HG03432 (cell line): ENCODE results near the gene CLDN3.
A peak's percentile ranks its signal among the peaks of the same experiment; 100 is the strongest.
"Not testable (repeated sequence)": the region's sequence is repeated elsewhere in the genome, so short reads cannot be mapped to it uniquely, and the experiment has no call there.

ENCODE experiments used
- ATAC-seq: cut with Tn5 transposase; IDR thresholded peaks from one replicate; pipeline ENCODE4 v1.9.1; 2021; ENCODE audit warnings: mild to moderate bottlenecking, moderate library complexity; ENCODE audit not compliant: unreplicated experiment

CLDN3 gene

GRCh38 chr7:73738220-73738611 is 31.9 kb downstream of the CLDN3 start:
- ATAC-seq: no peak

GRCh38 chr7:73737491-73738219 is 32.4 kb downstream of the CLDN3 start:
- no peak for ATAC-seq

DNA sequence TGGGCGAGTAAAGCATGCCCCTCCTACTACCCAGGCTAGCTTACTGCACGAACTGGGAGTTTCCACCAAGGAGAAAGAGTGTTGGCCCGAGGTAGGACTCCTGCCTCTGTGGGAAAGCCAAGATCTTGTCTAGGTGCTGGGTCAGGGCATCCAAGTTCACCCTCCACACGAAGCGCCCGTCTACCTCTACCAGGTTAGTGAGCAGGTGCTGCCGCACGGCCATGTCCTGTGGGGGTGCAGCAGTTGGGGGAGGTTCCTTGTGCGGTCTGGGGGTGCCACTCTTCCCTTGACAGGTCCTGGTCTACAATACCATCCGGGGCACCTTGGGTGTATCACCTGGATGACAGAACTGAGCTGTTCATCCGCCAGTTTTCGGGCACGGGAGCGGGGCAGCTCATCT is 33.2 kb downstream of the CLDN3 start:
- ATAC-seq: no peak

DNA sequence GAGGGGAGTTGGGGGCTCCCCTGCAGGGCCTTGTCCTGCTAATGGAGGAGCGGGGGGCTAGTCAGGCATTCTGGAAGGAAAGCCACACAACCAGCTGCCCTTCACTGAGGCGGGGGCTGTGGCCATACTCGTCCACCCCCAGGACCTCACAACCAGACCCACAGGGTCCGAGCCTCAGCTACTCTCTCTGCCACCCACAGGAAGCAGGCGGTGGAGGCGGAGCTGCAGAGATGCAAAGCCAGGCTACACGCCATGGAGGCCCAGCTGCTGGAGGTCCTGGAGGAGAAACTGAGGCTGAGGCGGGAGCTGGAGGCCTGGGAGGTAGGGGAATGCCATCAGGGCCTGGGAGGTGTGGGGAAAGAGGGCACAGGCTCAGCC is 34.6 kb downstream of the CLDN3 start:
- no peak for ATAC-seq

DNA sequence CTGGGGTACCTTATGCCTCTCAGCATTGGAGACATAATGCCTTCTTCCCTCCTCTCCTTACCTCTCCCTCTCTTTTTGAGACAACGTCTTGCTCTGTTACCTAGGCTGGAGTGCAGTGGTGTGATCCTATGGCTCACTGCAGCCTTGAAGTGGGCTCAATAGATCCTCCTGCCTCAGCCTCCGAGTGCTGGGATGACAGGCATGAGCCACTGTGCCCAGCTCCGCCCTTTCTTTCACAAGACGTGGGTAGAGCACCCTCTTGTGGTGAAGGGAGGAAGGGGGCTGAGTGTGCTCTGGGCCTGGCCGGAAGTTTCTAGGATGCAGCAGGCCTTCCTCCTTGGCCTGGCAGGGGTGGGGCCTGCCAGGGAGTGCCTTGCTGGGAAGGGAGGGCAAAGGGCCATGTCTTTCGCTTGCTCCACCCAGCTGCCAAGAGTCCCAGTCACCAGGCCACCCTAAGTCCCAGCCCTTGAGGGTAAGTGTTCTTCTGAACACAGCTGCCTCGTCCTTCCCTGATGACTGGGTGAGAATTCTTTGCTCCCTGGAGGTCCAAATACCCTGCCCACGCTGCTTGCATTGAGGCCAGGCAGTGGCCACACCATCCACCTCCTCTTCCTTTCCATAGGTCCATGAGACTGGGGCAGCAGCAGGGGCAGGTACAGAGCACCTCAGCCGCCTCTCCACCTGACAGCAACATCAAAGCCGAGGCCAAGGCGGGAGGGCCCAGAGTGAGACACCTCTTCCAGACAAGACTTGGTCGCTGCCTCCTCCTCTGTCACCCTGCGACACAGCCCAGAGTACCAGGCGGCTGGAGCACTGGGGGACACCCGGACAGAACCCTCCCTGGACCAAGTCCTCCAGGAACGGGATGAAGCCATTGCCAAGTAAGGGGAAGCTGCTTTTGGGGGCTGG is 35.2 kb downstream of the CLDN3 start:
- ATAC-seq: no peak

GRCh38 chr7:73732397-73732796 is 37.7 kb downstream of the CLDN3 start:
- no peak for ATAC-seq

DNA sequence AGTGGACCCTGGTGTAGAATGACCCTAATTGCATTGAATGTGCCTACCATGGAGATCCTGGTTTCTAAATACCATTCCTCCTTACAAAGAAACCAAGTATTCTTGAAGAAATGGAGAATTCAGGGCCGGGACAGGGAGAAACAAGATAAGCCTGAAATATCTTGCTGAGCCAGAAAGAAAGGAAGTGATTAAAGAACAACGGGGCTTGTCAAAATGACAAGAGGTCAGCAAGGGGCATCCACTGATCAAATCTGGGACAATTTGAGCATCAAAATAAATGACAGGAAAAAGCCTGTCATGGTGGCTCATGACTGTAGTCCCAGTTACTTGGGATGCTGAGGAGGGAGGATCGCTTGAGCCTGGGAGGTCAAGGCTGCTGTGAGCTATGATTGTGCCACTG is 39.6 kb downstream of the CLDN3 start:
- ATAC-seq: no peak

DNA sequence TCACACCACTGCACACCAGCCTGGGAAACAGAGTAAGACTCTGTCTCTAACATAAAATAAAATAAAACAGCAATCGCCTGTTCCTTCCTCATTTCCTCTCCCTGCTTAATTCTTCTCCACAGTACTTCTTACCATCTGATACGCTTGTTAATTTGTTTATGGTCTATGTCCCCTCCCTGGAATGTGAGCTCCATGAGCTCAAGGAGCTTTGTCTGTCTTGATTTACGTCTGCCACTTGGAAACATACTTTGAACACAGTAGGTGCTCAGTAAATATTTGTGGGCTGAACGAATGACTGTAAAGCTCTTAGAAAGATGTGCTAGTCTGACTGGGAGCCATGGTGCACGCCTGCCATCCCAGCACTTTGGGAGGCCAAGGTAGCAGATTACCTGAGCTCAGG is 41.5 kb downstream of the CLDN3 start:
- ATAC-seq: no peak

GRCh38 chr7:73727952-73728351 is 42.1 kb downstream of the CLDN3 start:
- ATAC-seq: no peak

DNA sequence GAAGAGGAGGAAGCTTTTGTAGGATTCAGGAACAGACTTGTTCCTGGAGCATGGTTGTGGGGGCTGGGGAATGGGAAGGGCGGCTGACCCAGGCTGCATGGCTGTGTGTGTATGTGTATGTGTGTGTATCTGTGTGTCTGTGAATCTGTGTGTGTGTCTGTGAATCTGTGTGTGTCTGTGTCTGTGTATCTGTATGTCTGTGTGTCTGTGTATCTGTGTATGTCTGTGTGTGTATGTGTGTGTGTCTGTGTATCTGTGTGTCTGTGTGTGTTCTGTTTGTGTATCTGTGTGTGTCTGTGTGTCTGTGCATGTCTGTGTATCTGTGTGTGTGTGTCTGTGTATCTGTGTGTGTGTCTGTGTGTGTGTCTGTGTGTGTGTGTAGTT is 44.0 kb downstream of the CLDN3 start:
- ATAC-seq: peak; percentile 10

DNA sequence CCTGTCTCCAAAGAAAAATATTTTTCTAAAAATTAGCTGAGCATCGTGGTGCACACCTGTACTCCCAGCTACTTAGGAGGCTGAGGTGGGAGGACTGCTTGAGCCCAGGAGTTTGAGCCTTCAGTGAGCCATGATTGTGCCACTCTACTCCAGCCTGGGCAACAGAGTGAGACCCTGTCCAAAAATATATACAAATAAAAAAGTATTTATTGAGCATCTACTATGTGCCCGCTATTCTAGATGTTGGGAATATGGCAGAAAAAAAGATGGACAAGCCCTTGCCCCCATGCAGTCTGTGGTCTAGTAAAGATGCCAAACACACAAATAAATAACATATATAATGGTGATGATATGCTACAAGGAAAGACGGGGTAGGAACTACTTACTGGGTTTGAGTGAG is 46.3 kb downstream of the CLDN3 start:
- no peak for ATAC-seq

DNA sequence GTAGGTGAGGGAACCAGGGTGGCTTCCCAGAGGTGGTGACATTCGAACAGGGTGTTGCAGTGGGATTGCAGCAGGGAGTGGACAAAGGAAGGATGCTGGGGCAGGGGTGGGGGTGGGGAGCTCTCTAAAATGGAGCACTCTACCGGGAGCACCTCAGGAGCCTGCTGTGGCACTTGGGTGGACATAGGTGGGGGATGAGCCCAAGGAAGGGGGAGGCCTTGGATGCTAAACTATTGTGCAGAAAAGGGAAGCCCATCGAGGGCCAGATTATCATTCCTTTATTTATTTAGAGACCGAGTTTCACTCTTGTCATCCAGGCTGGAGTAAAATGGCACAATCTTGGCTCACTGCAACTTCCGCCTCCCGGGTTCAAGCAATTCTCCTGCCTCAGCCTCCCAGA is 47.3 kb downstream of the CLDN3 start:
- ATAC-seq: no peak

DNA sequence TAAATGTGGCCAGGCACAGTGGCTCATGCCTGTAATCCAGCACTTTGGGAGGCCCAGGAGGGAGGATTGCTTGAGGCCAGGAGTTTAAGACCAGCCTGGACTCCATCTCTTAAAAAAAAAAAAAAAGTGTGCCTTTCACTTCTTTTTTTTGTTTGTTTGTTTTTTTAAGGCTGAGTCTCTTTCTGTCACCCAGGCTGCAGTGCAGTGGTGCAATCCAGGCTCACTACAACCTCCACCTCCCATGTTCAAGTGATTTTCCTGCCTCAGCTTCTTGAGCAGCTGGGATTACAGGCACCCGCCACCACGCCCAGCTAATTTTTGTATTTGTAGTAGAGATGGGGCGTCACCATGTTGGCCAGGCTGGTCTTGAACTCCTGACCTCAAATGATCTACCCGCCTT is 47.9 kb downstream of the CLDN3 start:
- not testable (repeated sequence) for ATAC-seq

- ATAC-seq: no peak
Observed at GRCh38 chr7:73721377-73721817, 48.7 kb downstream of the CLDN3 start.

DNA sequence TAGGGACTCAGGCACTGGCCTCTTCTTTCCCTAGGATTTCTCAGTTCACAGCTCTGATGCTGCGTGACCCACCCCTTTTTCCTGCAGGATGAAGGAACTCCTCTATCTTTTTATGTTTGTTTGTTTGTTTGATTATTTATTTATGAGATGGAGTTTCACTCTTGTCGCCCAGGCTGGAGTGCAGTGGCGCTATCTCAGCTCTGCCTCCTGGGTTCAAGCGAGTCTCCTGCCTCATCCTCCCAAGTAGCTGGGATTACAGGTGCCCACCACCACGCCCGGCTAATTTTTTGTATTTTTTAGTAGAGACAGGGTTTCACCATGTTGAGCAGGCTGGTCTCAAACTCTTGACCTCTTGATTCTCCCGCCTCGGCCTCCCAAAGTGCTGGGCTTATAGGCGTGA is 49.6 kb downstream of the CLDN3 start:
- not testable (repeated sequence) for ATAC-seq

DNA sequence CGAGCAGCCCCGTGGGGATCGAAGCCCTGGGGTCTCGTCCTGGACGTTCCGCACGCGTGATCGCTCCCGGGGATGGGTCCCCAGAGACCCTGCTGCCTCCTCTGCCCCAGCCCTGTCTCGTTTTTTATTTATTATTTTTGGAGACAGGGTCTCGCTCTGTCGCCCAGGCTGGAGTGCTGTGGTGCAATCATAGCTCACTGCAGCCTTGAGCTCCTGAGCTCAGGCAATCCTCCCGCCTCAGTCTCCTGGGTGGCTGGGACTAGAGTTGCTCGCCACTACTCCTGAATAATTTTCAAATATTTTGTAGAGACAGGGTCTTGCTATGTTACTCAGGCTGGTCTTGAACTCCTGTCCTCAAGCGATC is 50.3 kb downstream of the CLDN3 start:
- ATAC-seq: peak; percentile 15
